ENCODE measurements around the gene NAE1.

NAE1 gene

GRCh38 chr16:66850115-66850815, 19.5 kb upstream of the NAE1 start:
- no peak for DNase-seq (ENCODE audit: low spot score)

- no peak for DNase-seq (ENCODE audit: low spot score)
Observed at GRCh38 chr16:66849549-66849948, 18.8 kb upstream of the NAE1 start.

GRCh38 chr16:66849021-66849420, 18.2 kb upstream of the NAE1 start:
- DNase-seq (ENCODE audit: low spot score): no peak

- DNase-seq (ENCODE audit: low spot score): no peak
Observed at GRCh38 chr16:66848172-66848571, 17.4 kb upstream of the NAE1 start.

- DNase-seq (ENCODE audit: low spot score): no peak
Observed at GRCh38 chr16:66847533-66848067, 16.8 kb upstream of the NAE1 start.

- DNase-seq (ENCODE audit: low spot score): no peak
Observed at GRCh38 chr16:66846831-66847230, 16.1 kb upstream of the NAE1 start.

GRCh38 chr16:66846266-66846665, 15.5 kb upstream of the NAE1 start:
- no peak for DNase-seq (ENCODE audit: low spot score)

GRCh38 chr16:66845791-66846221, 15.0 kb upstream of the NAE1 start:
- no peak for DNase-seq (ENCODE audit: low spot score)

- no peak for DNase-seq (ENCODE audit: low spot score)
Observed at GRCh38 chr16:66845080-66845410, 14.3 kb upstream of the NAE1 start.

GRCh38 chr16:66844342-66845079, 13.7 kb upstream of the NAE1 start, which contains the start of gene CA7:
Gene CA7, plus strand, starts transcription at chr16:66844414. Its CDS starts 74 bp downstream, at chr16:66844488.
- no peak for DNase-seq (ENCODE audit: low spot score)

GRCh38 chr16:66844009-66844341, 13.2 kb upstream of the NAE1 start:
- no peak for DNase-seq (ENCODE audit: low spot score)

- no peak for DNase-seq (ENCODE audit: low spot score)
Observed at GRCh38 chr16:66843191-66843590, 12.4 kb upstream of the NAE1 start.

- DNase-seq (ENCODE audit: low spot score): no peak
Observed at GRCh38 chr16:66842765-66843164, 12.0 kb upstream of the NAE1 start.

GRCh38 chr16:66841366-66841765, 10.6 kb upstream of the NAE1 start:
- no peak for DNase-seq (ENCODE audit: low spot score)

- DNase-seq (ENCODE audit: low spot score): no peak
Observed at GRCh38 chr16:66840883-66841282, 10.1 kb upstream of the NAE1 start.

GRCh38 chr16:66834746-66835145, 4.0 kb upstream of the NAE1 start:
- DNase-seq (ENCODE audit: low spot score): no peak

GRCh38 chr16:66832661-66833305, 2.0 kb upstream of the NAE1 start:
- no peak for DNase-seq (ENCODE audit: low spot score)

GRCh38 chr16:66832190-66832589, 1.4 kb upstream of the NAE1 start:
- no peak for DNase-seq (ENCODE audit: low spot score)

- no peak for DNase-seq (ENCODE audit: low spot score)
Observed at GRCh38 chr16:66824006-66824405, 6.8 kb downstream of the NAE1 start.

- no peak for DNase-seq (ENCODE audit: low spot score)
Observed at GRCh38 chr16:66814734-66815133, 16.0 kb downstream of the NAE1 start.

- DNase-seq (ENCODE audit: low spot score): no peak
Observed at GRCh38 chr16:66811043-66811442, 19.7 kb downstream of the NAE1 start.

GRCh38 chr16:66810391-66810790, 20.4 kb downstream of the NAE1 start:
- DNase-seq (ENCODE audit: low spot score): no peak

- DNase-seq (ENCODE audit: low spot score): no peak
Observed at GRCh38 chr16:66809765-66810164, 21.0 kb downstream of the NAE1 start.

Measured in activated CD4-positive, alpha-beta T cell treated with anti-CD3 and anti-CD28 coated beads, Interleukin-2, Interleukin-4, amounts not matched to agents 100 ng/mL and 50 ng/mL, durations not matched to agents 16 hours and 8 hours (primary cell).